Tracheal epithelial cell (primary cell): ENCODE data around the gene U2SURP. TPM values are rescaled to one million over a fixed set of nuclear protein-coding genes. Genes with fewer than 3 reads are reported as not detected.

Source experiments
- total RNA-seq: library from RNA; depleted of rRNA; stranded (reverse); fragments of >200 nt; gene quantifications from 2 replicates; pipeline ENCODE4 v1.2.1, GENCODE V29; 2014

The U2SURP gene
- total RNA-seq = 45.8 and 52.0 TPM in 2 replicates

DNA sequence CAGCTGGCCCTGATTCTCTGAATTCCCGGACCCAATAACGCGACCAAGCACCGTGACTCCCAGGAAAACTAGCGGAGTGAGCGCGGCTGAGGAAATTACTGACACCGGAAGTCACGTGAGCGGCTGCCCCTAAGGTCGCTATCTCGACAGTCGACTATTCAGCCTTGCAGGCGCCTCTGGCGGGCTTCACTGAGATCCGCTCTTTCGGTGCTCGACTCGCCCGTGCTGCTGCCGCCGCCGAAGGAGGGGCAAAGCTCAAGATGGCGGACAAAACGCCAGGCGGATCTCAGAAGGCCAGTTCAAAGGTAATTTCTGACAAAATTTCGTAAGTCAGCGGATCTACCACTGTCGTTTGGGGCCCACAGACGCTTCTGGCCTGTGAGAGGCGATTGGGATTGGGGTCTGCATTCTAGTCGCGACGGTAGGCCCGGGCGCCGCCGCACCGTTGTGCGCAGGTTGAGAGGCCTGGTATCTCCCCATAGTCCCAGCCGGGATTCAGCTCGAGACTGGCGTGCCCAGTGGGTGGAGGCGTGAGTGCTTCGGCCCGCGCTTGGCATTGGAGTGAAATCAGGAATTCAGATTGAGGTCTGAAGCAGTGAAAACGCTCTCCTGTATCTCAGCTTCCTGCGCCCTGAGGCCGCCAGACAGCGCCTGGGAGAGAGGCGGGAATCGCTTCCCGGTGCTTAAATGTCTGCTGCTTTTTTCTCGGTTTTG lies at the start of gene U2SURP:
Gene U2SURP (plus strand): TSS at position 202 of the 714 bp plus-strand sequence. CDS start 59 bp downstream, at position 261.

DNA sequence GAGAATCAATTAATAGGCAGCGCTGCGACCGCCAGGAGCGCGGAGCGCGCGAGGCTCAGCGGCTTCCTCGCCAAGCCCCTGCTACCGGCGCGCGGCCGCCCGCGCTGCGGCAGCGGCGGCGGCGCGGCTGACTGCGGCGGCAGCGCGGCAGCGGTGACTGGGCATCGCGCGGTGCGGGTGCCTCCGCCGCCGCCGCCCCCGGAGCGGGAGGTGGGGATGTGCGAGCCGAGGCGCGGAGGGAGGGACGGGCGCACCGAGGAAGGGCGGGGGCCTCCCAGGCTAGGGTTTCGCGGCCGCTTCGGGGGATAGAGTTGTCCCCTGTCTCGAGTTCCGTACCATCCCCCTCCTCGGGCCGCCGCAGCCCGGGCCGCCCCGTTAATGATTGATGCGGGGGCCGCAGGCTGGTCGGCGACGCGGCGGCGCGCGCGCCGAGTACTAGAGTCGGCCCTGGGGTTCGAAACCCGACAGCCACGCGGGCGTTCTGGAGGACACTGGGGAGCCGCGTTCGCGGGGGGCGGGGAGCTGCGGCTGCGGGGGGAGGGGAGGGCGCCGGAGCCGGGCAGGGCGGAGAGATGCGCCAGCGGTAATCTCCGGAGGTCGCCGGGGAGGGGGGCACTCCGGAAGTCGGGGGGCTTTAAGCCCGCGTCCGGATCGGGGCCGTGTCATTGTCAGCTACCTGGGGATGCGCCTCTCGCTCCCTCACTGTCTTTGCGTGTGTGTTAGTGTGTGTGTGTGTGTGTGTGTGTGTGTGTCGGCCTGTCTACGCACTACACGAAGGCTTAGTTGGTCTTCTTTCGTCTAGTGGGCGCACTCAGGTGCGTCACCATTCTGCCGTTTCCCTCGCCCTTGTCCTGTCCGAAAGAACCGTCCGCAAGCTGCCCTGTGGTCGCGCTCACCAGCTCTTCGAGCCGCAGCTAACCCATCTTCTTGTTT lies 37.6 kb upstream of the U2SURP start, which contains the start of gene PAQR9:
Gene PAQR9 (minus strand): TSS at position 159 of the 933 bp plus-strand sequence. CDS start 338 bp downstream, outside the sequence.

Other genes with a start within 250 kb of the U2SURP start
- gene PCOLCE2, start 112.5 kb upstream of the U2SURP start, total RNA-seq = 1.1 and 5.1 TPM in 2 replicates
- gene PAQR9, start 37.9 kb upstream of the U2SURP start, total RNA-seq = not detected in 2 replicates
- gene CHST2, start 118.2 kb downstream of the U2SURP start, total RNA-seq = 2.1 and 38.3 TPM in 2 replicates